ENCODE results near the gene PLXNB2. TPM values are rescaled to one million over a fixed set of nuclear protein-coding genes. Genes with fewer than 3 reads are reported as not detected.

Gene PLXNB2
- polyA plus RNA-seq, 1 of the 3 experiments (the other 2 are of a cell fraction), result 108 TPM

DNA sequence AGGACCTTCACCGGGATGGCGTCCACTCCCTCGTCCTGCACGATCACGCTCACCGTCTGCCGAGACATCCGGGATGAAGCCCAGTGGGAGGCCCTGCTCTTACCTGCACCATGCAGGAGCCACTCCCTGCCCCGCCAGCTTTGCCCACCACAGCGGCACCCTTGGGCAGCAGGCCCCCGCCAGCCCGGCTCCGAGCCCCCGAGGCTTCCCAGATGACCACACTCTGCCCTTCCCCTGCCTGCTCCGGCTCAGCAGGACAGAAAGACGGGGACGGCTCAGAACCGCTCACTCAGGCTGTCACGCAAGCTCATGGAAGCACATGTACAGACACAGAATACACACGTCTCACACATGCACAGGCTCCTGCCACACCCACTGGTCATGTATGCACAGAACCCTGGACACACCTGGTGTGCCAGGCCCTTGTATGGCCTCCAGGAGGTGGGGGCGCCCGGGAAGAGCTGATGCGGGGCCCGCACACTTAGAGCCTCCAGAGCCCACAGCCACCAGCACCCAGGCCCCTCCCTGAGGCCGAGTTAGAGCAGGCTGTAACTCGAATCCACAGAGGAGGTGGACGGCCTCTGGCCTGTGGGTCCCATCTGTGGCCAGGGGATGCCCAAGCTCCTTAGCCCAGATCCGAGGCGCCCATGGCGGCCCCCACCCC lies 28.4 kb downstream of the PLXNB2 start (continued):
- TF ChIP-seq PBX3 (IDR thresholded peaks at IDR 0.05) (no peak), FOSL2 (IDR thresholded peaks at IDR 0.05; ENCODE audit: borderline replicate concordance, low read depth) (no peak)
- TF ChIP-seq, protein P1, sequence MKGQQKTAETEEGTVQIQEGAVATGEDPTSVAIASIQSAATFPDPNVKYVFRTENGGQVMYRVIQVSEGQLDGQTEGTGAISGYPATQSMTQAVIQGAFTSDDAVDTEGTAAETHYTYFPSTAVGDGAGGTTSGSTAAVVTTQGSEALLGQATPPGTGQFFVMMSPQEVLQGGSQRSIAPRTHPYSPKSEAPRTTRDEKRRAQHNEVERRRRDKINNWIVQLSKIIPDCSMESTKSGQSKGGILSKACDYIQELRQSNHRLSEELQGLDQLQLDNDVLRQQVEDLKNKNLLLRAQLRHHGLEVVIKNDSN (IDR thresholded peaks at IDR 0.05; ENCODE audit: borderline replicate concordance, low read depth), result no peak

- no peak for DNase-seq
- Histone ChIP-seq H3K4me1 (ENCODE audit: control insufficient read depth in 1 of 2, insufficient read depth in 2 of 2, low read depth in 1 of 2, low read length in 1 of 2) (peaks cover 4 to 9% of the 10 kb centered on the region in 2 experiments; a peak in 2 of 4 replicates), H3K9ac (no peak overlapping the region), H2AFZ (ENCODE audit: low read depth) (no peak overlapping the region), H3F3A (replicated peaks; ENCODE audit: insufficient read depth) (peaks cover 26% of the 10 kb centered on the region), H3K27me3 (ENCODE audit: insufficient read depth) (no peaks in the 10 kb centered on the region), H4K20me1 (ENCODE audit: insufficient read depth) (peaks cover 20% of the 10 kb centered on the region; the same call in 1 of the 2 replicates), H3K27ac (ENCODE audit: low read depth in 2 of 2, low read length in 1 of 2) (no peak overlapping the region), H3K4me3 (ENCODE audit: low read depth in 2 of 2, low read length in 1 of 2) (no peak overlapping the region), H3K4me2 (no peak overlapping the region), H3K36me3 (replicated peaks in 1 of 2; ENCODE audit: control insufficient read depth in 1 of 2, insufficient read depth in 2 of 2, low read length in 1 of 2) (peaks cover 29 to 82% of the 10 kb centered on the region in 2 experiments), H3K79me2 (ENCODE audit: insufficient read depth) (peaks cover 5% of the 10 kb centered on the region; the same call in 1 of the 2 replicates), H3K9me2 (no peaks in the 10 kb centered on the region), H3K9me3 (no peaks in the 10 kb centered on the region)
- TF ChIP-seq MXI1 (IDR thresholded peaks at IDR 0.05; ENCODE audit: low read depth, low read length) (no peak), RXRA (IDR thresholded peaks at IDR 0.05; ENCODE audit: borderline replicate concordance, low read depth) (no peak), RFX5 (IDR thresholded peaks at IDR 0.05; ENCODE audit: low read length) (no peak), TEAD4 (IDR thresholded peaks at IDR 0.05; ENCODE audit: borderline replicate concordance, insufficient read depth) (no peak), SMC3 (IDR thresholded peaks at IDR 0.05; ENCODE audit: low read depth, low read length) (no peak), FOXM1 (IDR thresholded peaks at IDR 0.05; ENCODE audit: low read depth) (no peak), REST (IDR thresholded peaks at IDR 0.05; ENCODE audit: low read depth, low read length) (no peak), GABPA (IDR thresholded peaks at IDR 0.05; ENCODE audit: low read depth) (no peak)
- TF ChIP-seq, protein P2, sequence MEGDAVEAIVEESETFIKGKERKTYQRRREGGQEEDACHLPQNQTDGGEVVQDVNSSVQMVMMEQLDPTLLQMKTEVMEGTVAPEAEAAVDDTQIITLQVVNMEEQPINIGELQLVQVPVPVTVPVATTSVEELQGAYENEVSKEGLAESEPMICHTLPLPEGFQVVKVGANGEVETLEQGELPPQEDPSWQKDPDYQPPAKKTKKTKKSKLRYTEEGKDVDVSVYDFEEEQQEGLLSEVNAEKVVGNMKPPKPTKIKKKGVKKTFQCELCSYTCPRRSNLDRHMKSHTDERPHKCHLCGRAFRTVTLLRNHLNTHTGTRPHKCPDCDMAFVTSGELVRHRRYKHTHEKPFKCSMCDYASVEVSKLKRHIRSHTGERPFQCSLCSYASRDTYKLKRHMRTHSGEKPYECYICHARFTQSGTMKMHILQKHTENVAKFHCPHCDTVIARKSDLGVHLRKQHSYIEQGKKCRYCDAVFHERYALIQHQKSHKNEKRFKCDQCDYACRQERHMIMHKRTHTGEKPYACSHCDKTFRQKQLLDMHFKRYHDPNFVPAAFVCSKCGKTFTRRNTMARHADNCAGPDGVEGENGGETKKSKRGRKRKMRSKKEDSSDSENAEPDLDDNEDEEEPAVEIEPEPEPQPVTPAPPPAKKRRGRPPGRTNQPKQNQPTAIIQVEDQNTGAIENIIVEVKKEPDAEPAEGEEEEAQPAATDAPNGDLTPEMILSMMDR (IDR thresholded peaks at IDR 0.05), result no peak
- WGBS (ENCODE audit: low lambda C conversion rate), result no CpG with 5 or more reads among the region's 21 CpGs
- POLR2A ChIA-PET, result no interaction called here
- CTCF ChIA-PET, result interaction anchor here (2.0 kb wide), 1 partner anchor 24 kb away, joined by 5 read pairs; no protein-coding TSS in a partner anchor
Observed at GRCh38 chr22:50278461-50278860, 29.0 kb downstream of the PLXNB2 start.

All from SK-N-SH (cell line).